Activated naive CD8-positive, alpha-beta T cell treated with anti-CD3 and anti-CD28 coated beads, Interleukin-2, amount 50 U/mL, for 24 hours (primary cell): ENCODE measurements around the gene IPO8.
"Not testable (repeated sequence)": the region's sequence is repeated elsewhere in the genome, so short reads cannot be mapped to it uniquely, and the experiment has no call there.

ENCODE experiments used
- ATAC-seq: fragments of 150-1000 bp; cut with Tn5 transposase; one replicate; pipeline ENCODE4 v1.10.0; 2021
- DNase-seq: peaks from one replicate; pipeline ENCODE4 v3.0.0; 2021
- H3K27ac Mint-ChIP-seq: one replicate; pipeline ENCODE4 v1.8.0; 2021; ENCODE audit warnings: mild to moderate bottlenecking, mixed read lengths
- H3K27me3 Mint-ChIP-seq: one replicate; pipeline ENCODE4 v1.8.0; 2021; ENCODE audit warnings: mixed read lengths
- H3K36me3 Mint-ChIP-seq: one replicate; pipeline ENCODE4 v1.8.0; 2021; ENCODE audit warnings: low read depth, mixed read lengths
- H3K4me1 Mint-ChIP-seq: one replicate; pipeline ENCODE4 v1.8.0; 2021; ENCODE audit warnings: mixed read lengths
- H3K4me3 Mint-ChIP-seq: one replicate; pipeline ENCODE4 v1.8.0; 2021; ENCODE audit warnings: mild to moderate bottlenecking, moderate library complexity, mixed read lengths
- H3K9me3 Mint-ChIP-seq: one replicate; pipeline ENCODE4 v1.8.0; 2021; ENCODE audit warnings: mixed read lengths

Gene IPO8

DNA sequence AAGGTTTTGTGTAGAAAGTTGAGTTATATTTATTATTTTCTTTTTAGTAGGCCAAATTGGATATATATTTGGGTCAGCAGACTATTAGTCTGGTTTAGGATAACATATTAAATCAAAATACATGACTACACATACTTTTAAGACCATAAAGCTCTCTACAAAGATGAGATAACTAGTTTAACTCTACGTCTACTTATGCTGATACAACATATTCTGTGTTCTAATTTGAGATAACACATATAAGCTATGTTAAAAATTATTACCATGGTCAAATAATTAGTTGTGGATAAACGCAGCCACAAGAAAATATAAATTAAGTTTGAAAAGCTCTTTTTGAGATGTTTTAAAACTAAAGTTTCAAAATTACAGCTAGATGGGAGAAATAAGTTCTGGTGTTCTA, 55.3 kb downstream of the IPO8 start:
- Mint-ChIP-seq H3K27ac (no peak overlapping the region), H3K4me1 (no peaks in the 10 kb centered on the region), H3K36me3 (peaks cover 22% of the 10 kb centered on the region), H3K27me3 (no peaks in the 10 kb centered on the region), H3K4me3 (no peak overlapping the region), H3K9me3 (no peaks in the 10 kb centered on the region)
- DNase-seq (no peak), ATAC-seq (no peak)

- no peak overlapping the region for H3K4me3 Mint-ChIP-seq
- no peaks in the 10 kb centered on the region for H3K9me3 Mint-ChIP-seq
- ATAC-seq (no peak), DNase-seq (no peak)
- no peak overlapping the region for H3K27ac Mint-ChIP-seq
- no peaks in the 10 kb centered on the region for H3K27me3 Mint-ChIP-seq
- H3K4me1 Mint-ChIP-seq: no peaks in the 10 kb centered on the region
- H3K36me3 Mint-ChIP-seq: peaks cover 37% of the 10 kb centered on the region
These were observed 60.3 kb downstream of the IPO8 start for GRCh38 chr12:30635385-30635784.

DNA sequence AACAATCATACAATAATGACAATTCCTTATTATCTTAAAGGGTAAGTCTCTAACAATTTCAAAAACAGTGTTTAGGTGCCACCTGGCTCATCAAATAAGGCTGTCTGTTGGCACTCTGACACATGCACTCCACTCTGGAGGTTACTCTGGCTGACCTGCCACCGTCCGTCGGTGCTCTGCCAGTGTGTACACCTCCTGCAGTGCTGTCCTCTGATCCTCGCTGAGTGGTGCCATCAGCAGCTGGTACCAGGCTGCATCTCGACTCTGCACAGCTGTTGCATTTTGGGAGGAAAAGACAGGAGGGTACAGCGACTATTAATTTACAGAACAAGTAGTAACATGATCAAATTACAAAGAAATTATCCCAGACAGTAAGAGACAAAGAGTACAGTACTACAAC, 63.9 kb downstream of the IPO8 start:
- Mint-ChIP-seq H3K9me3 (no peaks in the 10 kb centered on the region), H3K27ac (no peak overlapping the region), H3K4me3 (no peak overlapping the region), H3K27me3 (no peaks in the 10 kb centered on the region), H3K4me1 (peaks cover 3% of the 10 kb centered on the region), H3K36me3 (peaks cover 42% of the 10 kb centered on the region)
- ATAC-seq (no peak), DNase-seq (no peak)

DNA sequence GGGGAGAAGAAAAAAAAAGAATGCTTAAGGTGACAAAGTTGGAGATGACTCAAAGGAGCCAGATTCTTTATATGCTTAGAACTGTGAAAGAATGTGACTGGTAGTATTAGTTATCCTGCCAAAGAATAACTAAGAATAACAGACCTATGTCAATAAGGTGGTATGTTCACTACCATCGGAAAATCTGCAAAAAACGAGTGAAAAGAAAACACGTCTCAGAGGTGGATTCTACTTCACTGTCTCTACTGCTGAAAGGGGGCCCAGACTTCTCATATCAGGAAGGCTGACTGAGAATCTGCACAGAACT, 64.7 kb downstream of the IPO8 start:
- H3K9me3 Mint-ChIP-seq: no peaks in the 10 kb centered on the region
- H3K4me3 Mint-ChIP-seq: no peak overlapping the region
- peaks cover 40% of the 10 kb centered on the region for H3K36me3 Mint-ChIP-seq

DNA sequence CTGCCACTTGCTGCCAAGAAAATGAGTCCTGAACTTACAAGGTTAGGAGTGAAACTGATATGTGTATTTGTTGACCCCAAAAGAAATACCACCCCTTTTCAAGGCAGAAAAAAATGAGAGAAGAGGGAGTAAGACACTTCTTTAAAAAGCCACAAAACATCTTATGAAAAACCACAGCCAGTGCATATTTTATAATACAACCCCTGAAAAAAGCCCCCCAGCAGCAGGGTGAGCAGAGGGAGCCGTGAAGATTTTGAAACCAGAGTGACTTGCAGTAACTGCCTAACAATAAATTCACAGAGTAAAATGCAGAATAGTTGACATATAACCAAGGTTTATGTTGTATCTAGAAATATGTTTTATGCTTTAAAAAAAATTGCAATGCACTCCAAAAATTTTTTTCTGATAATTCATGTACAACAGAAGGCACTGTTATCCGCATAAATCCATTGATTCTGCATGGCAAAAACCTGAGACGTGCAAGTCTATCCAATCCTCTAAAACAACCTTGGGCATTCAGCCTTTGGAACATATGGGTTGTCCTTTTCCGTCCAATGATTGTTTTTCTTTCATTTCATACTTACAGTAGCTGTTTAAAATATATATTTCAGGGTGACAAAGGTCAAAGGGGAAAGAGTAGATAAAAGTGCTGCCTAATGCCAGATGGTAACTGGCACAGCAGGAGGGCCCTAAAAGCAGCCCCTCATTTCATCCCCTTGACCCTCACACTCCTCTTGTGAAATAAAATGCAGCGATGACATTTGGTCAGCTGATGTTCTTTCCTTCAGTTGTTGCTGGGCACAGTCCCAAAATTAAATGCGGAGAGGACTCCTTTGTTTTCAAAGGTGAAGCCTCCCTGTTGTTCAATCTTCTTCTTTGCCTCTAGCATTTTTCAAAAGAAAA, 65.3 kb downstream of the IPO8 start:
- Mint-ChIP-seq H3K36me3 (peaks cover 40% of the 10 kb centered on the region), H3K9me3 (no peaks in the 10 kb centered on the region), H3K4me1 (peaks cover 3% of the 10 kb centered on the region), H3K4me3 (no peak overlapping the region), H3K27me3 (no peaks in the 10 kb centered on the region), H3K27ac (no peak overlapping the region)
- ATAC-seq (no peak), DNase-seq (no peak)

More for the DNA sequence above, 64.7 kb downstream of the IPO8 start:
- Mint-ChIP-seq H3K4me1 (peaks cover 3% of the 10 kb centered on the region), H3K27me3 (no peaks in the 10 kb centered on the region), H3K27ac (no peak overlapping the region)
- DNase-seq: no peak
- no peak for ATAC-seq

- Mint-ChIP-seq H3K36me3 (peaks cover 21% of the 10 kb centered on the region), H3K4me1 (peaks cover 10% of the 10 kb centered on the region), H3K9me3 (no peaks in the 10 kb centered on the region), H3K4me3 (no peak overlapping the region), H3K27me3 (no peaks in the 10 kb centered on the region), H3K27ac (no peak overlapping the region)
- no peak for ATAC-seq
- no peak for DNase-seq
These were observed 68.8 kb downstream of the IPO8 start for GRCh38 chr12:30626847-30627246.

DNA sequence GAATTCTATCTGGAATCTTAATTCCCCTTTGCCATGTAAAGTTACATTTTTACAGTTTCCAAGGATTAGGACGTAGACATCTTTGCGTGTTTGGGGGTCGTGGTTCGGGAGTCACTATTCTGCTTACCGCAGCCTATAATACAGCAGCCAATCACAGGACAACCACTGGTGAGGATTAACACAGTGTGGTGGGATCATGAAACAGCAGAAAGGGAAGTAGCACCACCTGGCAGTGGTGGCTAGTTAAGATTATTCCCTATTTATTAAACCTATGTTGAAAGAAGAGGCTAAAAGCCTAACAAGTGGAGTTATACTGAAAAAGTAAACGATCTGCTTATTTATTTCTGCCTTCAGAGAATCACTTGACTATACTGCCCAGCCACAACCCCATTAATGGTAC, 71.7 kb downstream of the IPO8 start:
- Mint-ChIP-seq H3K27ac (no peak overlapping the region), H3K4me3 (no peak overlapping the region), H3K4me1 (peaks cover 8% of the 10 kb centered on the region), H3K36me3 (peaks cover 4% of the 10 kb centered on the region), H3K27me3 (no peaks in the 10 kb centered on the region), H3K9me3 (no peaks in the 10 kb centered on the region)
- ATAC-seq: no peak
- DNase-seq: no peak

DNA sequence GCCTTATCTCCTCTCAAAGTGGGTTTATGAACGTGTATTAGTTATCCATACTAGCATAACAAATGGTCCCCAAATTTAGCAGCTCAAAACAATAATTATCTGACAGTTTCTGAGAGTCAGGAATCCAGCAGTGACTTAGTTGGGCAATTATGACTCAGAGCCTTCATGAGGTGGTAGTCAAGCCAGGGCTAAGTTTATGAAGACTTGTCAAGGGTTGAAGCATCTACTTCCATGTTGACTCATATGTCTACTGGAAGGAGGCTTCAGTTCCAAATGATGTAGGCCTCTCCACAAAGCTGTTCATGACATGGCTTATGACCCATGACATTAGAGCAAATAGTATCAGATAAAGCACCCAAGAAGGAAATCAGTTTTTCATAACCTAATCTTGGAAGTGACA, 73.2 kb downstream of the IPO8 start:
- H3K4me3 Mint-ChIP-seq: no peak overlapping the region

DNA sequence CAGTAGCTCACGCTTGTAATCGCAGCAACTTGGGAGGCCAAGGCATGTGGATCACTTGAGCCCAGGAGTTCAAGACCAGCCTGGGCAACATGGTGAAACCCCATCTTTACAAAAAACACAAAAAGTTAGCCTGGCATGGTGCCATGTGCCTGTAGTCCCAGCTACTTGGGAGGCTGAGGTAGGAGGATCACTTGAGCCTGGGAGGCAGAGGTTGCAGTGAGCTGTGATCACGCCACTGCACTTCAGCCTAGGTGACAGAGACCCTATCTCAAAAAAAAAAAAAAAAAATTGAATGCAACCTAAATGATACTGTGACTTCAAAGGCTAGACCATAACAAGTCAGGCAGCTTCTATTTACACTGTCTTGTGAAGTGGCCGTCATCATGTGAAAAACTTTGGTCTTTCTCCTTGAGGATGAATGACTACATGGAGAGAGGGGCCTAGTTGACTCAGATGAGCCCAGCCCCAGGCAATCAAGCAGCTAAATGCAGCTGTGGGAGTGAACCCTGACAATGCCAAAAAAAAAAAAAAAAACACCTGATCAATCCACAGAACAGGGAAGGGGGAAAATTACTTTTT, 73.9 kb downstream of the IPO8 start:
- H3K9me3 Mint-ChIP-seq, H3K4me1 Mint-ChIP-seq, ATAC-seq: not testable (repeated sequence)

More for the DNA sequence above, 73.2 kb downstream of the IPO8 start:
- DNase-seq (no peak), ATAC-seq (peak; percentile 92)
- H3K27ac Mint-ChIP-seq: no peak overlapping the region
- no peaks in the 10 kb centered on the region for H3K9me3 Mint-ChIP-seq
- H3K4me1 Mint-ChIP-seq: peaks cover 8% of the 10 kb centered on the region
- no peaks in the 10 kb centered on the region for H3K27me3 Mint-ChIP-seq
- no peaks in the 10 kb centered on the region for H3K36me3 Mint-ChIP-seq

DNA sequence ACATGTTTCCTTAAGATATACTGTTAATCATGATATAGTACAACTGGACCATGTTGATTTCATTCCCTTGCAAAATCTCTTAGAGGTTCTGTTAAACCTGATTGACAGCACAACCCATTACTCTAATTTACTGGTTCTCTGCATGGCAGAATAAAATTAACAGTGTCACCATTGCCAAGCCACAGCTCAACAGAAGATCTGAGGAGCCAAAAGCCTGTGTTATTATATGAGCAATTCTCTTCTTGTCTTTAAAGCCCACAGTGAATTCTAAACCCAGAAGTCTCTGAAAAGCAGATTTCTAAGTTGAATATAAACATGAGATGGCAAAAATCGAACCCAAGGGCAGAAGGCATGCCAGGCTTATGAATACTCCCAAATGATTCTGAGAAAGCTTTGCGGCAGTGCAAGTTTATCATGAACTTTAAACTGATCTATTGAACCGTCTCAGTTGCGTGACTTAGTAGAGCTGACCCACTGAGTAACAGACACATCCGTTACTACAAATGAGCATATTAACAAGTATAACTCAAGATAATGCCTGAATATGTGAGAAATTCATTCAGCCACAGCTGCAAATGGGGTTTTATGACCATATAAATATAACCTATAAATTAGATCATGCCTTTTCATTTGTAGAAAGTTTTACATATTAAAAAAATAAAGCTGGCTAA, 78.2 kb downstream of the IPO8 start:
- Mint-ChIP-seq H3K4me1 (peaks cover 3% of the 10 kb centered on the region), H3K36me3 (no peaks in the 10 kb centered on the region), H3K4me3 (no peak overlapping the region), H3K27ac (no peak overlapping the region), H3K27me3 (no peaks in the 10 kb centered on the region), H3K9me3 (no peaks in the 10 kb centered on the region)
- ATAC-seq: no peak
- DNase-seq: no peak

More for the DNA sequence above, 73.9 kb downstream of the IPO8 start:
- H3K27me3 Mint-ChIP-seq, H3K4me3 Mint-ChIP-seq, H3K27ac Mint-ChIP-seq, H3K36me3 Mint-ChIP-seq, DNase-seq: not testable (repeated sequence)

GRCh38 chr12:30614031-30614430, 81.6 kb downstream of the IPO8 start:
- Mint-ChIP-seq H3K27ac (no peak overlapping the region), H3K4me1 (no peaks in the 10 kb centered on the region), H3K4me3 (no peak overlapping the region), H3K27me3 (peaks cover 3% of the 10 kb centered on the region), H3K36me3 (no peaks in the 10 kb centered on the region), H3K9me3 (peaks cover 10% of the 10 kb centered on the region)
- DNase-seq (no peak), ATAC-seq (no peak)

GRCh38 chr12:30613119-30613830, 82.4 kb downstream of the IPO8 start:
- no peak overlapping the region for H3K4me3 Mint-ChIP-seq
- peaks cover 15% of the 10 kb centered on the region for H3K9me3 Mint-ChIP-seq
- no peak overlapping the region for H3K27ac Mint-ChIP-seq
- no peak for DNase-seq
- H3K27me3 Mint-ChIP-seq: peaks cover 7% of the 10 kb centered on the region
- no peaks in the 10 kb centered on the region for H3K4me1 Mint-ChIP-seq
- no peak for ATAC-seq
- no peaks in the 10 kb centered on the region for H3K36me3 Mint-ChIP-seq

DNA sequence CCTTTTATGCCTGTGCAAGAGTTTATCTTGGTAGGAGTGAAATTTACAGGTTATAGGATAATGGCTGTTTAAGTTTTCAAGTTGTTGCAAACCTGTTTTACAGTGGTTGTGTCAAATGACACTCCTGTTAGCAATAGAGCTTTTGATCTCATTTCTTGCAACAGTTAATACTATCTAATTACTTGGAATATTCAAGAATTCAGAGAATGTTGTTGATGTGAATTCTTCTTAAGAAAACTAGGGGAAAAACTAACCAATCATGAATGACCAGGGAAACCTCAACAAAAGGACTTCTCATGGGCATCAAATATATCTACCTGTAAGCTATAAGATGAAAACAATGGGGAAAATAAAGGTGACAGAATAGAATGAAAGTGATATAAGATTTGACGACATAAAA, 85.0 kb downstream of the IPO8 start:
- ATAC-seq (no peak), DNase-seq (no peak)
- H3K4me3 Mint-ChIP-seq: no peak overlapping the region
- peaks cover 15% of the 10 kb centered on the region for H3K9me3 Mint-ChIP-seq
- no peak overlapping the region for H3K27ac Mint-ChIP-seq
- no peaks in the 10 kb centered on the region for H3K4me1 Mint-ChIP-seq
- H3K36me3 Mint-ChIP-seq: no peaks in the 10 kb centered on the region
- peaks cover 9% of the 10 kb centered on the region for H3K27me3 Mint-ChIP-seq

GRCh38 chr12:30609819-30610218, 85.8 kb downstream of the IPO8 start:
- not testable (repeated sequence) for H3K4me1 Mint-ChIP-seq, H3K4me3 Mint-ChIP-seq, ATAC-seq, H3K27ac Mint-ChIP-seq, DNase-seq, H3K36me3 Mint-ChIP-seq
- peaks cover 15% of the 10 kb centered on the region for H3K9me3 Mint-ChIP-seq
- peaks cover 12% of the 10 kb centered on the region for H3K27me3 Mint-ChIP-seq
